K562 (cell line): ENCODE results near the gene ABLIM2. TPM values are rescaled to one million over a fixed set of nuclear protein-coding genes. Genes with fewer than 3 reads are reported as not detected.

Experiments
- ATAC-seq: fragments of 200-7000 bp; cut with Tn5 transposase; 3 replicates; pipeline ENCODE4 v1.9.1; 2020; ENCODE audit warnings: moderate library complexity
- BruUV-seq: library from RNA; stranded (reverse); fragments of 400-500 nt; replicated peaks from 2 replicates; lab custom pipeline; 2021; lab: Mats Ljungman, UMichigan
- CTCF ChIA-PET: fragments of 300-600 bp; formaldehyde crosslinking; extraction: SDS; loops from one replicate; lab custom pipeline; 2021; ENCODE audit warnings: low intra/inter-chr PET ratio; lab: Yijun Ruan, JAX
- POLR2A ChIA-PET: fragments of 300-600, 350-650 bp; sonication (Branson Sonifier 250); formaldehyde crosslinking; extraction: SDS; loops from one replicate; lab custom pipeline; 2021; ENCODE audit warnings: antibody characterized with exemption, inconsistent platforms; lab: Yijun Ruan, JAX
- DNase-seq, 4 experiments: peaks; one replicate each; pipeline versions ENCODE4 v3.0.0 to v3.0.0-alpha.2; 2011 to 2018; ENCODE audit warnings: low spot score in 3 of 4, mixed read lengths in 3 of 4; ENCODE audit errors: extremely low read depth in 1 of 4
- FAIRE-seq: peaks from 2 replicates; lab custom pipeline; 2011; peaks lifted over from hg19 to GRCh38; lab: Jason Lieb, UNC
- H2AFZ ChIP-seq: 2 replicates; pipeline ENCODE4 v1.6.0; 2011; ENCODE audit warnings: low read depth, low read length, control low read depth, inconsistent platforms
- H3K27ac ChIP-seq: fragments of 200-600 bp; 3 replicates; pipeline ENCODE4 v1.8.0; 2011; ENCODE audit warnings: low read depth, mild to moderate bottlenecking, control low read depth, inconsistent platforms, low read length, moderate library complexity, mixed read lengths; ENCODE audit errors: extremely low read depth
- H3K27me3 ChIP-seq, 2 experiments: fragments of 300-600 bp in 1 of 2; 2 replicates in 1 of 2; 3 replicates in 1 of 2; pipeline versions ENCODE4 v1.6.0 to v1.8.0; 2011; ENCODE audit warnings: inconsistent platforms in 2 of 2, low read length in 2 of 2, mild to moderate bottlenecking in 1 of 2, mixed read lengths in 1 of 2, moderate library complexity in 1 of 2; ENCODE audit not compliant: control insufficient read depth in 2 of 2, insufficient read depth in 2 of 2
- H3K36me3 ChIP-seq: fragments of 300-600 bp; 3 replicates; pipeline ENCODE4 v1.8.0; 2011; ENCODE audit warnings: mild to moderate bottlenecking, low read length, inconsistent platforms; ENCODE audit not compliant: control insufficient read depth, insufficient read depth
- H3K4me1 ChIP-seq, 2 experiments: fragments of 200-600 bp in 1 of 2; replicated peaks in 1 of 2; 2 replicates in 1 of 2; 3 replicates in 1 of 2; pipeline versions ENCODE4 v1.5.1 to v1.8.0; 2011; ENCODE audit warnings: inconsistent platforms in 2 of 2, low read length in 2 of 2, mild to moderate bottlenecking in 1 of 2, mixed read lengths in 1 of 2, moderate library complexity in 1 of 2; ENCODE audit not compliant: control insufficient read depth in 2 of 2, insufficient read depth in 2 of 2
- H3K4me2 ChIP-seq: 2 replicates; pipeline ENCODE4 v1.6.1; 2011; ENCODE audit warnings: low read length, control low read depth, inconsistent platforms, mixed read lengths; ENCODE audit not compliant: insufficient read depth
- H3K4me3 ChIP-seq: fragments of 200-600 bp; sonication (generic), shearing (Covaris generic); 2 replicates; pipeline ENCODE4 v1.5.1; 2016; ENCODE audit warnings: control low read depth, inconsistent platforms
- H3K79me2 ChIP-seq: fragments of 200-600 bp; 3 replicates; pipeline ENCODE4 v1.8.0; 2011; ENCODE audit warnings: low read length, inconsistent platforms; ENCODE audit not compliant: control insufficient read depth, insufficient read depth
- H3K9ac ChIP-seq, 2 experiments: 2 replicates each; pipeline versions ENCODE4 v1.6.0 to v1.6.1; 2011; ENCODE audit warnings: low read depth in 2 of 2, low read length in 2 of 2, control low read depth in 1 of 2, inconsistent platforms in 1 of 2, mild to moderate bottlenecking in 1 of 2, mixed read lengths in 1 of 2; ENCODE audit not compliant: insufficient read depth in 1 of 2
- H3K9me1 ChIP-seq: one replicate; pipeline ENCODE4 v1.6.0; 2011; ENCODE audit warnings: inconsistent platforms, mild to moderate bottlenecking, low read length, moderate library complexity; ENCODE audit not compliant: control insufficient read depth, insufficient read depth
- H3K9me3 ChIP-seq: replicated peaks from 2 replicates; pipeline ENCODE4 v1.5.1; 2011; ENCODE audit warnings: low read depth, low read length, inconsistent platforms; ENCODE audit not compliant: control insufficient read depth, insufficient read depth
- H4K20me1 ChIP-seq: replicated peaks from 2 replicates; pipeline ENCODE4 v1.6.1; 2011; ENCODE audit warnings: low read length, inconsistent platforms, mixed read lengths; ENCODE audit not compliant: control insufficient read depth, insufficient read depth
- ATF2 ChIP-seq: sonication (generic); formaldehyde crosslinking; IDR thresholded peaks from 2 replicates; pipeline ENCODE4 v1.8.1; 2022; ENCODE audit warnings: missing genetic modification reagents
- CXXC5 ChIP-seq: fragments of 250-450 bp; sonication (Bioruptor Pico); IDR thresholded peaks from 2 replicates; pipeline ENCODE4 v1.8.0; 2022; ENCODE audit warnings: inconsistent platforms, mild to moderate bottlenecking, moderate library complexity
- SIN3B ChIP-seq: fragments of 450-650 bp; IDR thresholded peaks from 2 replicates; pipeline ENCODE4 v1.6.1; 2017; ENCODE audit warnings: low read depth, mild to moderate bottlenecking, moderate library complexity
- TRIM24 ChIP-seq, 2 experiments: fragments of 450-650 bp; IDR thresholded peaks; 2 replicates each; pipeline ENCODE4 v1.6.1; 2016
- ZBTB7A ChIP-seq: IDR thresholded peaks from 2 replicates; pipeline ENCODE4 v1.6.1; 2011; ENCODE audit warnings: low read depth, mild to moderate bottlenecking, low read length, moderate library complexity, borderline replicate concordance; ENCODE audit not compliant: control insufficient read depth
- ZNF766 ChIP-seq: fragments of 200-800 bp; sonication (Bioruptor generic); conservative IDR thresholded peaks from 2 replicates; pipeline ENCODE4 v1.6.1; 2016; ENCODE audit warnings: missing genetic modification characterization, missing compliant biosample characterization
- WGBS: fragments of 100-300 bp; shearing (Covaris generic); methylation state at CpG from one replicate; pipeline ENCODE4 v1.1.6; 2016; ENCODE audit warnings: low coverage, mixed read lengths; ENCODE audit not compliant: insufficient coverage; ENCODE audit errors: missing lambda C conversion rate; 5-methylcytosine and 5-hydroxymethylcytosine counted together
- in situ Hi-C: fragments of 300-500 bp; cut with MboI; formaldehyde crosslinking; loops from 4 replicates; pipeline ENCODE4 v1.15.0; 2018; ENCODE audit warnings: inconsistent platforms, mixed read lengths
- intact Hi-C: fragments of 100-400 bp; cut with micrococcal nuclease; formaldehyde crosslinking; loops from 2 replicates; pipeline ENCODE4 v1.14.2; 2022
- polyA plus RNA-seq, 8 experiments: library from polyadenylated mRNA; depleted of rRNA in 4 of 8; stranded (reverse) in 5 of 8; unstranded in 3 of 8; fragments of >200 nt; fragmentation: Nextera tagmentation in 2 of 8; fragmentation: Illumina TruSeq in 1 of 8; extraction: Ambion mirVana in 2 of 8; extraction: Trizol in 1 of 8; gene quantifications; 2 replicates each; pipeline versions ENCODE4 v1.2.1 to v1.2.3, GENCODE V29; 2011 to 2014; ENCODE audit warnings: inconsistent platforms in 1 of 8, missing spikeins in 1 of 8
- total RNA-seq, 7 experiments: library from RNA; depleted of rRNA in 6 of 7; stranded (reverse); fragments of >200 nt in 6 of 7; fragmentation: Illumina TruSeq in 2 of 7; extraction: Trizol in 2 of 7; gene quantifications; 2 replicates each; pipeline versions ENCODE4 v1.2.1 to v1.2.3, GENCODE V29; 2011 to 2021; ENCODE audit warnings: low replicate concordance in 1 of 7
- TF ChIP-seq, protein P1 (sequence below): IDR thresholded peaks from 2 replicates; pipeline ENCODE4 v1.6.1; 2012; ENCODE audit warnings: low read depth, low read length, improper control_type of control experiment, borderline replicate concordance

The ABLIM2 gene
- total and polyA plus RNA-seq, 9 of the 15 experiments (the other 6 are each of a cell fraction or from before 2014, with no cell fraction given), result not detected

GRCh38 chr4:8157944-8158709 is 486 bp downstream of the ABLIM2 start:
- WGBS, result 39% methylated on average over 35 of the region's 70 CpGs
- intact Hi-C loops, result no loop called here
- no peak overlapping the region for H3K27ac ChIP-seq

More at GRCh38 chr4:8157944-8158709, 486 bp downstream of the ABLIM2 start:
- no peaks in the 10 kb centered on the region for H3K79me2 ChIP-seq
- H3K4me1 ChIP-seq, result peaks cover 0 to 22% of the 10 kb centered on the region in 2 experiments; a peak in 2 of 5 replicates
- H3K9ac ChIP-seq, result peak overlapping the region in 1 of 2 experiments; percentile 64; a peak in 1 of 4 replicates
- no peak for DNase-seq
- FAIRE-seq, result no peak
- CTCF ChIA-PET, result no interaction called here
- no peak for ATAC-seq
- POLR2A ChIA-PET, result interaction anchor here (0.8 kb wide), 1 partner anchor 18 kb away, joined by 4 read pairs; no protein-coding TSS in a partner anchor
- BruUV-seq, result no TSS peak
- H3K27me3 ChIP-seq, result peaks cover 21 to 61% of the 10 kb centered on the region in 2 experiments; a peak in 4 of 5 replicates
- no peaks in the 10 kb centered on the region for H3K36me3 ChIP-seq
- TF ChIP-seq SIN3B (no peak), TRIM24 (IDR thresholded peaks at IDR 0.05) (no peak), ZBTB7A (no peak), ZNF766 (CRISPR knock-in tag) (no peak), ATF2 (CRISPR knock-in tag) (no peak), CXXC5 (CRISPR knock-in tag) (no peak)
- TF ChIP-seq, protein P1, sequence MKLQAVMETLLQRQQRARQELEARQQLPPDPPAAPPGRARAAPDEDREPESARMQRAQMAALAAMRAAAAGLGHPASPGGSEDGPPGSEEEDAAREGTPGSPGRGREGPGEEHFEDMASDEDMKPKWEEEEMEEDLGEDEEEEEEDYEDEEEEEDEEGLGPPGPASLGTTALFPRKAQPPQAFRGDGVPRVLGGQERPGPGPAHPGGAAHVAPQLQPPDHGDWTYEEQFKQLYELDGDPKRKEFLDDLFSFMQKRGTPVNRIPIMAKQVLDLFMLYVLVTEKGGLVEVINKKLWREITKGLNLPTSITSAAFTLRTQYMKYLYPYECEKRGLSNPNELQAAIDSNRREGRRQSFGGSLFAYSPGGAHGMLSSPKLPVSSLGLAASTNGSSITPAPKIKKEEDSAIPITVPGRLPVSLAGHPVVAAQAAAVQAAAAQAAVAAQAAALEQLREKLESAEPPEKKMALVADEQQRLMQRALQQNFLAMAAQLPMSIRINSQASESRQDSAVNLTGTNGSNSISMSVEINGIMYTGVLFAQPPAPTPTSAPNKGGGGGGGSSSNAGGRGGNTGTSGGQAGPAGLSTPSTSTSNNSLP, result no peak
- peak overlapping the region; percentile 41 for H3K4me2 ChIP-seq
- H3K9me1 ChIP-seq, result no peaks in the 10 kb centered on the region
- no peaks in the 10 kb centered on the region for H3K9me3 ChIP-seq
- peaks cover 6% of the 10 kb centered on the region for H4K20me1 ChIP-seq
- in situ Hi-C loops, result no loop called here
- H2AFZ ChIP-seq, result peak overlapping the region; percentile 76; the same call in 1 of the 2 replicates
- peak overlapping the region; percentile 8; the same call in 1 of the 2 replicates for H3K4me3 ChIP-seq
